Measurements from ENCODE around the gene EPHA10. TPM values are rescaled to one million over a fixed set of nuclear protein-coding genes. Genes with fewer than 3 reads are reported as not detected.

Gene EPHA10
- polyA plus RNA-seq: 34.7 and 39.4 TPM in 2 replicates
- 30.6 and 34.3 TPM in 2 replicates for polyA minus RNA-seq

DNA sequence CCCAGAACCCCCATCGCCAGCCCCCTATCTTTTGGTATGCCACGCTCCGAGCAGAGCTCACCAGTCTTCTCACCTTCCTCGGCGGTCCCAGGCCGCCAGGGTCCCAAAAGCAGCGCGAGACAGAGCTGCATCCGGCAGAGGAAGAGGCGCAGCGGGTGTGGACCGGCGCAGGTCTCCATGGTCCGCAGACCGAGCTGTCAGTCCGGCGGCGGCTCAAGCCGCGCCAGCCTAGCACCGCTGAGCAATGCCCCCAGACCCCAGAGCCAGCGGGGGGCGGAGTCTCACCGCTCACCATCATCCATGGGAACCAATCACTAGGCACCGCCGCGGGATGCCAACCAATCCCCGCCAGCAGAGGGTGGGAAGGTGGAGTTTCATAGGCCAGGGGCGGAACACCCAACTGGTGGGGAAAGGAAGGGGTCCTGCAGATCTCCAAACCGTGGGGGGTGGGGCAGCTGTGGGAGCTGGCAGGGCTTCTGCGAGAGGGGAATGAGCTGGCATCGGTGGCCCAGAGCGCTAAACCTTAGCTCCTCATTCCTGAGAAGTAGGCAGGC lies at the start of gene EPHA10:
Gene EPHA10 (minus strand): TSS at position 233 of the 554 bp plus-strand sequence. CDS start 54 bp downstream, at position 179.
- Histone ChIP-seq H2AFZ (ENCODE audit: low read depth, low read length) (peak within 1 kb of the TSS; percentile 80), H3K27me3 (ENCODE audit: insufficient read depth, low read depth, low read length) (peaks cover 88% of the 10 kb centered on the region)

DNA sequence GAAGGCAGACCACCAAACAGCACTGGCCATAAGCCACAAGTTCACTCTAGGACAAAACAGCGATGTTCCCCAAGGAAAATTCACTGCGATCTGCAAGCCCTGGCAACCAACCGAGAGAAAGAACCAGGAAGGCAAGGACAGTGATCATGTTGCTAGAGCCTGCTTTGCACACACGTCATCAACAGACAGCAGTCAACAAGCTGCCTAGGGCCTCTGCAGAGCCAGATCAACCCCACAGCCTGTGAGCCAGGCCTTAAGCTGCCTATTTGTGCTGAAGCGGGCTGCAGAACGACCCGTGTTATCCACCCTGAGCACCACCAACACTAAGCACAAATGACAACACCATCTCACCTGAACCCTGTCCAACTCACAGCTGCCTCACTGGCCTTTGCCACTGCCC lies 49.3 kb upstream of the EPHA10 start:
- Histone ChIP-seq H3K36me3 (ENCODE audit: insufficient read depth, low read length) (no peaks in the 10 kb centered on the region), H3K4me2 (ENCODE audit: low read length) (no peak overlapping the region), H3K9me3 (ENCODE audit: low read length) (no peaks in the 10 kb centered on the region), H3K4me3 (ENCODE audit: low read length) (no peak overlapping the region), H3K27ac (ENCODE audit: low read length) (no peak overlapping the region), H3K9ac (ENCODE audit: low read length) (no peak overlapping the region), H4K20me1 (ENCODE audit: insufficient read depth) (no peaks in the 10 kb centered on the region), H3F3A (ENCODE audit: insufficient read depth, low read length, poor library complexity, severe bottlenecking) (no peaks in the 10 kb centered on the region), H3K79me2 (replicated peaks; ENCODE audit: insufficient read depth, low read length) (peaks cover 6% of the 10 kb centered on the region), H3K27me3 (ENCODE audit: insufficient read depth, low read depth, low read length) (no peaks in the 10 kb centered on the region), H2AFZ (ENCODE audit: low read depth, low read length) (no peak overlapping the region), H3K9me2 (ENCODE audit: insufficient read depth, low read length) (no peaks in the 10 kb centered on the region)
- TF ChIP-seq REST (IDR thresholded peaks at IDR 0.05; ENCODE audit: borderline replicate concordance) (no peak), TAF1 (IDR thresholded peaks at IDR 0.05; ENCODE audit: low read depth) (no peak), POLR2AphosphoS5 (IDR thresholded peaks at IDR 0.05) (no peak), EZH2 (IDR thresholded peaks at IDR 0.05; ENCODE audit: borderline replicate concordance, insufficient read depth, low read length, poor library complexity, severe bottlenecking) (no peak), EP300 (conservative IDR thresholded peaks at IDR 0.05; ENCODE audit: poor library complexity, severe bottlenecking) (no peak), RAD21 (conservative IDR thresholded peaks at IDR 0.05) (no peak)
- TF ChIP-seq, protein P1, sequence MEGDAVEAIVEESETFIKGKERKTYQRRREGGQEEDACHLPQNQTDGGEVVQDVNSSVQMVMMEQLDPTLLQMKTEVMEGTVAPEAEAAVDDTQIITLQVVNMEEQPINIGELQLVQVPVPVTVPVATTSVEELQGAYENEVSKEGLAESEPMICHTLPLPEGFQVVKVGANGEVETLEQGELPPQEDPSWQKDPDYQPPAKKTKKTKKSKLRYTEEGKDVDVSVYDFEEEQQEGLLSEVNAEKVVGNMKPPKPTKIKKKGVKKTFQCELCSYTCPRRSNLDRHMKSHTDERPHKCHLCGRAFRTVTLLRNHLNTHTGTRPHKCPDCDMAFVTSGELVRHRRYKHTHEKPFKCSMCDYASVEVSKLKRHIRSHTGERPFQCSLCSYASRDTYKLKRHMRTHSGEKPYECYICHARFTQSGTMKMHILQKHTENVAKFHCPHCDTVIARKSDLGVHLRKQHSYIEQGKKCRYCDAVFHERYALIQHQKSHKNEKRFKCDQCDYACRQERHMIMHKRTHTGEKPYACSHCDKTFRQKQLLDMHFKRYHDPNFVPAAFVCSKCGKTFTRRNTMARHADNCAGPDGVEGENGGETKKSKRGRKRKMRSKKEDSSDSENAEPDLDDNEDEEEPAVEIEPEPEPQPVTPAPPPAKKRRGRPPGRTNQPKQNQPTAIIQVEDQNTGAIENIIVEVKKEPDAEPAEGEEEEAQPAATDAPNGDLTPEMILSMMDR (IDR thresholded peaks at IDR 0.05; ENCODE audit: poor library complexity, severe bottlenecking): no peak

More for the DNA sequence above, at the start of gene EPHA10:
- Histone ChIP-seq H3K4me3 (ENCODE audit: low read length) (peak within 1 kb of the TSS; percentile 87), H3K79me2 (replicated peaks; ENCODE audit: insufficient read depth, low read length) (no peaks in the 10 kb centered on the region), H4K20me1 (ENCODE audit: insufficient read depth) (no peaks in the 10 kb centered on the region), H3K36me3 (ENCODE audit: insufficient read depth, low read length) (no peaks in the 10 kb centered on the region), H3K9me2 (ENCODE audit: insufficient read depth, low read length) (no peaks in the 10 kb centered on the region), H3K9ac (ENCODE audit: low read length) (peak within 1 kb of the TSS; percentile 75), H3K9me3 (ENCODE audit: low read length) (no peaks in the 10 kb centered on the region), H3F3A (ENCODE audit: insufficient read depth, low read length, poor library complexity, severe bottlenecking) (no peaks in the 10 kb centered on the region), H3K27ac (ENCODE audit: low read length) (peak within 1 kb of the TSS; percentile 78), H3K4me2 (ENCODE audit: low read length) (peak within 1 kb of the TSS; percentile 94)
- TF ChIP-seq MXI1 (conservative IDR thresholded peaks at IDR 0.05; ENCODE audit: poor library complexity, severe bottlenecking): peak; percentile 72
- TF ChIP-seq, protein P1 (IDR thresholded peaks at IDR 0.05; ENCODE audit: poor library complexity, severe bottlenecking): peak; percentile 21
- TF ChIP-seq POLR2AphosphoS5 (IDR thresholded peaks at IDR 0.05): peak; percentile 64
- TF ChIP-seq RAD21 (conservative IDR thresholded peaks at IDR 0.05): peak; percentile 39
- TF ChIP-seq EP300 (conservative IDR thresholded peaks at IDR 0.05; ENCODE audit: poor library complexity, severe bottlenecking): no peak
- TF ChIP-seq EZH2 (IDR thresholded peaks at IDR 0.05; ENCODE audit: borderline replicate concordance, insufficient read depth, low read length, poor library complexity, severe bottlenecking): no peak
- no peak for TF ChIP-seq REST (IDR thresholded peaks at IDR 0.05; ENCODE audit: borderline replicate concordance)
- TF ChIP-seq TAF1 (IDR thresholded peaks at IDR 0.05; ENCODE audit: low read depth): peak; percentile 63
- TF ChIP-seq SMC3 (conservative IDR thresholded peaks at IDR 0.05; ENCODE audit: poor library complexity): peak; percentile 32
